ENCODE data around the gene JPH4.

The JPH4 gene

DNA sequence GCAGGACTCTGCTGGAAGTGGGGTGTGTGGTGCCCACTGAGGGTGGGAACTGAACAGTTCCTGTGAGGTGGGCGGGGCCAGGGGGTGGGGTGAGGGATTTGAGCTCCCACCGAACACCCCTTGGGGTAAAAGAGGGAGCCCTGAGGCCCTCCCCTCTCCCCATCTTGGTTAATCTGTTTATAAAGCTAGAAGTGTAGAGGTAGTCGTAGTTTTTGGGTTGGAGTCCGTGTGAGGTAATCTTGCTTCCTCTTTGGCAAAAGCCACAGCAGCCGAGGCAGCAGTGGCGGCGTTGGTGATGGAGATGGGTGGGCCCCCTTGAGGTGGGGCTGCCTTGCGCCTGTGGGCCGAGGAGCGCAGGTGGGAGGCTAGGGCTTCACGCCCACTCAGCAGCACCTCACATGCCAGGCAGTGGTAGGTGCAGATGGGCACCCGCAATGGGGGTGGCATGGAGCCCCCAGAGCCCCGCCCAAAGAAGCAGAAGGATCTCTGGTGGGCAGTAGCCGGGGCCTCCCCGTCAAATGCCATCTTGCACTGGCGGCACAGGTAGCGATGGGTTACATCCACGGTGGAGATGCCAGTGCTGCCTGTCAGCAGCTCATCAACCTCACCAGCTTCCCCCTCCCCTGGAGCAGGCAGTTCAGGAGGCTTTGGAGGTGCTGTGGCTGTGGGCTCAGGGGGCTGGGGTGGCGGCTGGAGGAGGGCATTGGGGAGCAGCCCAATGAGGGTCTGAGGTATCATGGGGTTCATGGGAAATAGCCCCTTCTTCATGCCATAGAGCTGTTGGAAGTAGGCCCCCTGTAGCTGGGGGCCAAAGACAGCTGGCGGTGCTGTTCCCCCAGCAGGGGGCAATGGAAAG lies 56.6 kb downstream of the JPH4 start:
- Histone ChIP-seq H3K27ac (ENCODE audit: low read depth, low read length, poor library complexity, severe bottlenecking) (no peak overlapping the region), H3K9me2 (ENCODE audit: low read depth, low read length) (no peaks in the 10 kb centered on the region), H2AFZ (ENCODE audit: low read length) (no peak overlapping the region), H3K4me1 (ENCODE audit: insufficient read depth, low read length, severe bottlenecking) (no peaks in the 10 kb centered on the region), H3K79me2 (ENCODE audit: insufficient read depth, low read length) (no peaks in the 10 kb centered on the region), H3K4me2 (ENCODE audit: low read length) (no peak overlapping the region), H3K36me3 (ENCODE audit: insufficient read depth, low read length) (no peaks in the 10 kb centered on the region), H3K9ac (ENCODE audit: low read length) (no peak overlapping the region), H3K27me3 (ENCODE audit: insufficient read depth, low read length) (0 out of 2 replicates have a peak, but pooled peaks cover 3% of the 10 kb centered on the region), H3K4me3 (ENCODE audit: low read depth, low read length, poor library complexity, severe bottlenecking) (no peak overlapping the region), H4K20me1 (ENCODE audit: insufficient read depth, low read length) (no peaks in the 10 kb centered on the region), H3F3A (ENCODE audit: insufficient read depth, low read length) (no peaks in the 10 kb centered on the region), H3K9me3 (ENCODE audit: low read length) (no peaks in the 10 kb centered on the region)
- no peak for TF ChIP-seq EZH2 (IDR thresholded peaks at IDR 0.05; ENCODE audit: borderline replicate concordance, low read length)

- H4K20me1 ChIP-seq (ENCODE audit: insufficient read depth, low read length): no peaks in the 10 kb centered on the region
- H3K36me3 ChIP-seq (ENCODE audit: insufficient read depth, low read length): no peaks in the 10 kb centered on the region
- no peak for TF ChIP-seq CTCF (IDR thresholded peaks at IDR 0.05; ENCODE audit: low read length)
- TF ChIP-seq EZH2 (IDR thresholded peaks at IDR 0.05; ENCODE audit: borderline replicate concordance, low read length): no peak
- H3F3A ChIP-seq (ENCODE audit: insufficient read depth, low read length): no peaks in the 10 kb centered on the region
- H3K4me1 ChIP-seq (ENCODE audit: insufficient read depth, low read length, severe bottlenecking): no peaks in the 10 kb centered on the region
- H3K79me2 ChIP-seq (ENCODE audit: insufficient read depth, low read length): no peaks in the 10 kb centered on the region
- H3K9me3 ChIP-seq (ENCODE audit: low read length): no peaks in the 10 kb centered on the region
- H3K4me3 ChIP-seq (ENCODE audit: low read depth, low read length, poor library complexity, severe bottlenecking): no peak overlapping the region
- no peak overlapping the region for H3K27ac ChIP-seq (ENCODE audit: low read depth, low read length, poor library complexity, severe bottlenecking)
- 0 out of 2 replicates have a peak, but pooled peaks cover 3% of the 10 kb centered on the region for H3K27me3 ChIP-seq (ENCODE audit: insufficient read depth, low read length)
- no peak overlapping the region for H3K4me2 ChIP-seq (ENCODE audit: low read length)
- no peak overlapping the region for H3K9ac ChIP-seq (ENCODE audit: low read length)
- H3K9me2 ChIP-seq (ENCODE audit: low read depth, low read length): no peaks in the 10 kb centered on the region
- H2AFZ ChIP-seq (ENCODE audit: low read length): no peak overlapping the region
Measured at GRCh38 chr14:23520899-23521533, 57.6 kb downstream of the JPH4 start.

GRCh38 chr14:23518709-23519108 lies 59.9 kb downstream of the JPH4 start:
- Histone ChIP-seq H3K9me3 (ENCODE audit: low read length) (no peaks in the 10 kb centered on the region), H2AFZ (ENCODE audit: low read length) (no peak overlapping the region), H3K36me3 (ENCODE audit: insufficient read depth, low read length) (no peaks in the 10 kb centered on the region), H3K79me2 (ENCODE audit: insufficient read depth, low read length) (no peaks in the 10 kb centered on the region), H3K4me3 (ENCODE audit: low read depth, low read length, poor library complexity, severe bottlenecking) (no peak overlapping the region), H4K20me1 (ENCODE audit: insufficient read depth, low read length) (no peaks in the 10 kb centered on the region), H3K4me1 (ENCODE audit: insufficient read depth, low read length, severe bottlenecking) (no peaks in the 10 kb centered on the region), H3K9me2 (ENCODE audit: low read depth, low read length) (no peaks in the 10 kb centered on the region), H3K27ac (ENCODE audit: low read depth, low read length, poor library complexity, severe bottlenecking) (no peak overlapping the region), H3F3A (ENCODE audit: insufficient read depth, low read length) (no peaks in the 10 kb centered on the region), H3K9ac (ENCODE audit: low read length) (no peak overlapping the region), H3K27me3 (ENCODE audit: insufficient read depth, low read length) (0 out of 2 replicates have a peak, but pooled peaks cover 3% of the 10 kb centered on the region), H3K4me2 (ENCODE audit: low read length) (no peak overlapping the region)
- TF ChIP-seq CTCF (IDR thresholded peaks at IDR 0.05; ENCODE audit: low read length): no peak
- TF ChIP-seq EZH2 (IDR thresholded peaks at IDR 0.05; ENCODE audit: borderline replicate concordance, low read length): no peak
